Measurements from ENCODE around the gene KCNMA1. TPM values are rescaled to one million over a fixed set of nuclear protein-coding genes. Genes with fewer than 3 reads are reported as not detected.

The KCNMA1 gene
- total RNA-seq, 4 donors from 2014 or later = 10.1 to 32.6 (median 20.1) TPM

GRCh38 chr10:77328272-77328816, 309.3 kb downstream of the KCNMA1 start:
- no peak for TF ChIP-seq CTCF (IDR thresholded peaks at IDR 0.05)
- DNase-seq (ENCODE audit: low spot score) (no peak), ATAC-seq (ENCODE audit: low FRiP score) (no peak)

GRCh38 chr10:77325233-77325537, 312.4 kb downstream of the KCNMA1 start:
- DNase-seq (ENCODE audit: low spot score) = no peak
- no peak for ATAC-seq (ENCODE audit: low FRiP score)

GRCh38 chr10:77321838-77322237, 315.8 kb downstream of the KCNMA1 start:
- DNase-seq (ENCODE audit: low spot score) (no peak), ATAC-seq (ENCODE audit: low FRiP score) (no peak)
- TF ChIP-seq CTCF (IDR thresholded peaks at IDR 0.05) = no peak

More at GRCh38 chr10:77325233-77325537, 312.4 kb downstream of the KCNMA1 start:
- no peak for TF ChIP-seq CTCF (IDR thresholded peaks at IDR 0.05)

GRCh38 chr10:77320971-77321471, 316.6 kb downstream of the KCNMA1 start:
- no peak for ATAC-seq (ENCODE audit: low FRiP score)
- no peak for DNase-seq (ENCODE audit: low spot score)
- TF ChIP-seq CTCF (IDR thresholded peaks at IDR 0.05) = no peak

GRCh38 chr10:77319557-77319956, 318.1 kb downstream of the KCNMA1 start:
- DNase-seq (ENCODE audit: low spot score) (no peak), ATAC-seq (ENCODE audit: low FRiP score) (no peak)
- no peak for TF ChIP-seq CTCF (IDR thresholded peaks at IDR 0.05)

- ATAC-seq (ENCODE audit: low FRiP score) = no peak
- no peak for DNase-seq (ENCODE audit: low spot score)
- TF ChIP-seq CTCF (IDR thresholded peaks at IDR 0.05) = no peak
These were observed 318.9 kb downstream of the KCNMA1 start for GRCh38 chr10:77318739-77319138.

- ATAC-seq (ENCODE audit: low FRiP score) = no peak
- no peak for TF ChIP-seq CTCF (IDR thresholded peaks at IDR 0.05)
- DNase-seq (ENCODE audit: low spot score) = no peak
These were observed 320.4 kb downstream of the KCNMA1 start for GRCh38 chr10:77317221-77317620.
